ENCODE measurements around the gene KIAA1614. TPM values are rescaled to one million over a fixed set of nuclear protein-coding genes. Genes with fewer than 3 reads are reported as not detected.

KIAA1614 gene
- total and polyA plus RNA-seq, 10 of the 15 experiments (the other 5 are each of a cell fraction or from before 2014, with no cell fraction given) = 0.03 to 1.0 (median 0.26) TPM; not detected in 1

GRCh38 chr1:180901076-180901990 lies 11.4 kb upstream of the KIAA1614 start:
- Histone ChIP-seq H3K9me3 (replicated peaks; ENCODE audit: control insufficient read depth, insufficient read depth, low read length) (no peaks in the 10 kb centered on the region; the same call in 1 of the 3 replicates), H3K9ac (ENCODE audit: control insufficient read depth, insufficient read depth, low read length) (no peak overlapping the region), H3K27me3 (replicated peaks in 1 of 2; ENCODE audit: control insufficient read depth in 2 of 2, insufficient read depth in 2 of 2, low read length in 1 of 2) (no peaks in the 10 kb centered on the region), H2AFZ (ENCODE audit: control insufficient read depth, low read depth, low read length) (no peak overlapping the region), H3K4me2 (ENCODE audit: control insufficient read depth, insufficient read depth) (no peak overlapping the region), H3K27ac (ENCODE audit: control insufficient read depth, insufficient read depth) (no peak overlapping the region), H3K79me2 (ENCODE audit: control insufficient read depth, insufficient read depth, low read length) (no peaks in the 10 kb centered on the region), H3K4me1 (ENCODE audit: control insufficient read depth, insufficient read depth, low read length) (no peaks in the 10 kb centered on the region), H3K4me3 (no peak overlapping the region), H3K36me3 (ENCODE audit: control insufficient read depth in 2 of 2, insufficient read depth in 2 of 2, low read length in 1 of 2) (no peaks in the 10 kb centered on the region), H4K20me1 (ENCODE audit: control insufficient read depth, insufficient read depth) (no peaks in the 10 kb centered on the region)
- intact Hi-C loops (cut with micrococcal nuclease; ENCODE audit: unreplicated experiment) (no loop called here), in situ Hi-C loops (cut with MboI) (no loop called here)
- ChIA-PET CTCF (interaction anchor here (0.6 to 2.0 kb wide), 8 partner anchors 8 to 1526 kb away, joined by 3 to 10 read pairs (median 4); partner anchors contain the start of gene KIAA1614), RAD21 (ENCODE audit: unreplicated experiment) (interaction anchor here (0.7 to 2.0 kb wide), 4 partner anchors 8 to 20 kb away, joined by 3 to 9 read pairs (median 3); no protein-coding TSS in a partner anchor), POLR2A (interaction anchor here (0.7 to 1.5 kb wide), 3 partner anchors 12 to 137 kb away, joined by 3 to 4 read pairs (median 3); no protein-coding TSS in a partner anchor), SMC1A (ENCODE audit: uncharacterized antibody, unreplicated experiment) (interaction anchor here (0.6 to 5.1 kb wide), 5 partner anchors 8 to 183 kb away, joined by 4 to 22 read pairs (median 6); no protein-coding TSS in a partner anchor)
- DNase-seq (ENCODE audit: low read depth, low spot score) (no peak), FAIRE-seq (no peak), ATAC-seq (no peak)
- no TSS peak for BruUV-seq (replicated peaks)
- 59% methylated on average over 13 of the region's 13 CpGs for WGBS (ENCODE audit: insufficient coverage, insufficient replicate concordance, low lambda C conversion rate, missing lambda C conversion rate)
- TF ChIP-seq HCFC1 (IDR thresholded peaks at IDR 0.05; ENCODE audit: low read length) = no peak
- TF ChIP-seq MAX (IDR thresholded peaks at IDR 0.05; ENCODE audit: low read depth, low read length) = no peak
- TF ChIP-seq JUND (IDR thresholded peaks at IDR 0.05; ENCODE audit: low read depth, low read length) = no peak
- TF ChIP-seq BHLHE40 (IDR thresholded peaks at IDR 0.05; ENCODE audit: borderline replicate concordance in 1 of 2, low read depth in 2 of 2, low read length in 1 of 2) = no peak
- TF ChIP-seq CHD1 (IDR thresholded peaks at IDR 0.05; ENCODE audit: low read depth, low read length) = no peak
- no peak for TF ChIP-seq BRCA1 (IDR thresholded peaks at IDR 0.05; ENCODE audit: low read depth, low read length)
- TF ChIP-seq PAX5 (IDR thresholded peaks at IDR 0.05; ENCODE audit: borderline replicate concordance, low read depth, low read length) = no peak

Measured in GM12878 (cell line).